ENCODE data around the gene SPSB1.

GRCh38 chr1:9416918-9417500, 124.3 kb downstream of the SPSB1 start:
- TF ChIP-seq CTCF (IDR thresholded peaks at IDR 0.05) (no peak), POLR2A (IDR thresholded peaks at IDR 0.05) (no peak)

All from prostate gland (tissue), 2 donors.